Astrocyte (in vitro differentiated cells and primary cell): ENCODE measurements around the gene ATP13A4. TPM values are rescaled to one million over a fixed set of nuclear protein-coding genes. Genes with fewer than 3 reads are reported as not detected.

Experiments
- DNase-seq: peaks from one replicate; pipeline ENCODE4 v3.0.0-alpha.2; 2010; ENCODE audit warnings: low read depth
- FAIRE-seq: peaks from 2 replicates; lab custom pipeline; 2011; peaks lifted over from hg19 to GRCh38; lab: Jason Lieb, UNC
- H2AFZ ChIP-seq: 2 replicates; pipeline ENCODE4 v1.6.0; 2012; ENCODE audit warnings: low read depth, low read length, inconsistent platforms
- H3K27ac ChIP-seq: 2 replicates; pipeline ENCODE4 v1.5.1; 2011; ENCODE audit warnings: low read depth, low read length, inconsistent platforms
- H3K27me3 ChIP-seq: 2 replicates; pipeline ENCODE4 v1.6.0; 2011; ENCODE audit warnings: low read length, inconsistent platforms; ENCODE audit not compliant: insufficient read depth
- H3K36me3 ChIP-seq: 2 replicates; pipeline ENCODE4 v1.5.1; 2011; ENCODE audit warnings: low read length, inconsistent platforms; ENCODE audit not compliant: insufficient read depth
- H3K4me1 ChIP-seq: 2 replicates; pipeline ENCODE4 v1.5.1; 2011; ENCODE audit warnings: low read length, inconsistent platforms; ENCODE audit not compliant: insufficient read depth
- H3K4me2 ChIP-seq: 2 replicates; pipeline ENCODE4 v1.6.0; 2012; ENCODE audit warnings: low read length, inconsistent platforms
- H3K4me3 ChIP-seq: 2 replicates; pipeline ENCODE4 v1.5.1; 2011; ENCODE audit warnings: low read depth, mild to moderate bottlenecking, low read length, inconsistent platforms; ENCODE audit not compliant: insufficient read depth
- H3K79me2 ChIP-seq: 2 replicates; pipeline ENCODE4 v1.6.0; 2012; ENCODE audit warnings: mild to moderate bottlenecking, low read length, inconsistent platforms; ENCODE audit not compliant: insufficient read depth
- H3K9ac ChIP-seq: 2 replicates; pipeline ENCODE4 v1.6.0; 2012; ENCODE audit warnings: mild to moderate bottlenecking, low read length, inconsistent platforms
- H3K9me3 ChIP-seq: 2 replicates; pipeline ENCODE4 v1.5.1; 2012; ENCODE audit warnings: low read depth, mild to moderate bottlenecking, low read length, inconsistent platforms; ENCODE audit not compliant: insufficient read depth
- H4K20me1 ChIP-seq: 2 replicates; pipeline ENCODE4 v1.6.0; 2012; ENCODE audit warnings: low read length, inconsistent platforms; ENCODE audit not compliant: insufficient read depth
- H3K27ac Mint-ChIP-seq: one replicate; pipeline ENCODE4 v1.8.0; 2021; ENCODE audit warnings: mild to moderate bottlenecking, mixed read lengths; ENCODE audit not compliant: unreplicated experiment
- H3K27me3 Mint-ChIP-seq: one replicate; pipeline ENCODE4 v1.8.0; 2021; ENCODE audit warnings: low read depth, mixed read lengths; ENCODE audit not compliant: unreplicated experiment
- H3K36me3 Mint-ChIP-seq: one replicate; pipeline ENCODE4 v1.8.0; 2021; ENCODE audit warnings: low read depth, mixed read lengths; ENCODE audit not compliant: unreplicated experiment
- H3K4me1 Mint-ChIP-seq: one replicate; pipeline ENCODE4 v1.8.0; 2021; ENCODE audit warnings: low read depth, mixed read lengths; ENCODE audit not compliant: unreplicated experiment
- H3K4me3 Mint-ChIP-seq: one replicate; pipeline ENCODE4 v1.8.0; 2021; ENCODE audit warnings: mild to moderate bottlenecking, moderate library complexity, mixed read lengths; ENCODE audit not compliant: unreplicated experiment
- H3K9me3 Mint-ChIP-seq: one replicate; pipeline ENCODE4 v1.8.0; 2021; ENCODE audit warnings: mild to moderate bottlenecking, mixed read lengths; ENCODE audit not compliant: unreplicated experiment
- EZH2 ChIP-seq: IDR thresholded peaks from 2 replicates; pipeline ENCODE4 v1.6.1; 2012; ENCODE audit warnings: mild to moderate bottlenecking, low read length, inconsistent platforms; ENCODE audit not compliant: insufficient read depth
- total RNA-seq: library from RNA; stranded (reverse); gene quantifications from 2 replicates; pipeline ENCODE4 v1.2.1, GENCODE V29; 2021
- TF ChIP-seq, protein P1 (sequence below): IDR thresholded peaks from 2 replicates; pipeline ENCODE4 v1.5.1; 2011; ENCODE audit warnings: low read depth, mild to moderate bottlenecking, inconsistent platforms, low read length, moderate library complexity; ENCODE audit not compliant: insufficient read depth

Gene ATP13A4
- total RNA-seq, 1 donor from 2014 or later = 0.34 TPM

DNA sequence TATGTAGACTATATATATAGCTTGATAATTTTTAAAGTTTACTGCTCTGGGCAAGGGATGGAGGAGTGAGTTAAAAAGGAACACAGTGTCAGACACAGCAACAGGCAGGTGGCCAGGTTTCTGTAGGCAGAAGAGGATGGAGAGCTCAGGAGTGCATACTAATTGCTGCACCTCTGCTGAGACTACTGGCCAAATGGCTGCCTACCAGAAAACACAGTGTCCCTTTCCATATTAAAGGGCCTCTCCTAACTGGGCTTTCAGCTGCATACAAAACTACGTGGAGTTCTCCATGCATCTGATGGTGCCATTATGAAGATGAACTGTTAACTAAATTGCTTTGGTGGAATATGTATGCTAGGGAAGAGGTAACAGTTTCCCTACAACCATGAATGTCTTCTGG lies 1.8 kb downstream of the ATP13A4 start:
- H3K9ac ChIP-seq = no peak overlapping the region
- H4K20me1 ChIP-seq = no peaks in the 10 kb centered on the region
- no peaks in the 10 kb centered on the region for H3K9me3 ChIP-seq
- no peak overlapping the region for H3K27ac ChIP-seq
- no peak overlapping the region for H3K4me3 ChIP-seq
- no peak overlapping the region for H2AFZ ChIP-seq
- H3K36me3 ChIP-seq = no peaks in the 10 kb centered on the region
- no peaks in the 10 kb centered on the region for H3K79me2 ChIP-seq
- Mint-ChIP-seq H3K27ac (no peak overlapping the region), H3K27me3 (peaks cover 5% of the 10 kb centered on the region), H3K4me1 (no peaks in the 10 kb centered on the region), H3K36me3 (no peaks in the 10 kb centered on the region), H3K9me3 (no peaks in the 10 kb centered on the region), H3K4me3 (no peak overlapping the region)
- H3K4me2 ChIP-seq = no peak overlapping the region
- FAIRE-seq (no peak), DNase-seq (no peak)
- H3K4me1 ChIP-seq = no peaks in the 10 kb centered on the region
- TF ChIP-seq, protein P1, sequence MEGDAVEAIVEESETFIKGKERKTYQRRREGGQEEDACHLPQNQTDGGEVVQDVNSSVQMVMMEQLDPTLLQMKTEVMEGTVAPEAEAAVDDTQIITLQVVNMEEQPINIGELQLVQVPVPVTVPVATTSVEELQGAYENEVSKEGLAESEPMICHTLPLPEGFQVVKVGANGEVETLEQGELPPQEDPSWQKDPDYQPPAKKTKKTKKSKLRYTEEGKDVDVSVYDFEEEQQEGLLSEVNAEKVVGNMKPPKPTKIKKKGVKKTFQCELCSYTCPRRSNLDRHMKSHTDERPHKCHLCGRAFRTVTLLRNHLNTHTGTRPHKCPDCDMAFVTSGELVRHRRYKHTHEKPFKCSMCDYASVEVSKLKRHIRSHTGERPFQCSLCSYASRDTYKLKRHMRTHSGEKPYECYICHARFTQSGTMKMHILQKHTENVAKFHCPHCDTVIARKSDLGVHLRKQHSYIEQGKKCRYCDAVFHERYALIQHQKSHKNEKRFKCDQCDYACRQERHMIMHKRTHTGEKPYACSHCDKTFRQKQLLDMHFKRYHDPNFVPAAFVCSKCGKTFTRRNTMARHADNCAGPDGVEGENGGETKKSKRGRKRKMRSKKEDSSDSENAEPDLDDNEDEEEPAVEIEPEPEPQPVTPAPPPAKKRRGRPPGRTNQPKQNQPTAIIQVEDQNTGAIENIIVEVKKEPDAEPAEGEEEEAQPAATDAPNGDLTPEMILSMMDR = no peak
- TF ChIP-seq EZH2 = no peak
- H3K27me3 ChIP-seq = no peaks in the 10 kb centered on the region

DNA sequence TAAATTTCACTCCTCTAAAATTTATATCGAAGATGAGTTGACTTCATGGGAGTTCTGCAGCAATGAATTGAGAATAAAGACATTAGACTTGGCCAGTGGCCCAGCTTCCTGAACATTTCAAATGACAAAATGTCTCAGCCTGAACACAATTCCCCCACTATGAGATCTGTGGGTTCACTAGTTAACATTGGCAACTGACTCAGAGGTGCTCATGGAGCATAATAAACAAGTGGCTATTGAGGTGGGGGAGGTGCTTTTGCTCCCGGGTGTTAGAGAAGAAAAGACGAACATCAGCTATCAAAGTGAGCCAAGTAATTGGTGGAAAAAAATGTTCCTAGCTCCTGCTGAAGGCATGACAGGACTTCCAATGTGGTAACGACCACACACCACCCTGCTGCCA lies 6.3 kb downstream of the ATP13A4 start:
- H3K4me3 Mint-ChIP-seq = no peak overlapping the region
- H4K20me1 ChIP-seq = no peaks in the 10 kb centered on the region
- no peak overlapping the region for H3K9ac ChIP-seq
- DNase-seq (no peak), FAIRE-seq (no peak)
- H2AFZ ChIP-seq = peak overlapping the region; percentile 32
- H3K4me3 ChIP-seq = no peak overlapping the region
- H3K79me2 ChIP-seq = no peaks in the 10 kb centered on the region
- no peaks in the 10 kb centered on the region for H3K9me3 ChIP-seq
- H3K4me1 Mint-ChIP-seq = no peaks in the 10 kb centered on the region
- no peaks in the 10 kb centered on the region for H3K9me3 Mint-ChIP-seq
- no peaks in the 10 kb centered on the region for H3K4me1 ChIP-seq
- no peaks in the 10 kb centered on the region for H3K27me3 ChIP-seq
- H3K27ac Mint-ChIP-seq = no peak overlapping the region
- peak overlapping the region; percentile 3 for H3K4me2 ChIP-seq
- no peaks in the 10 kb centered on the region for H3K36me3 ChIP-seq
- TF ChIP-seq EZH2 = no peak
- TF ChIP-seq, protein P1 = no peak
- no peaks in the 10 kb centered on the region for H3K27me3 Mint-ChIP-seq
- peaks cover 1% of the 10 kb centered on the region for H3K36me3 Mint-ChIP-seq
- H3K27ac ChIP-seq = no peak overlapping the region

DNA sequence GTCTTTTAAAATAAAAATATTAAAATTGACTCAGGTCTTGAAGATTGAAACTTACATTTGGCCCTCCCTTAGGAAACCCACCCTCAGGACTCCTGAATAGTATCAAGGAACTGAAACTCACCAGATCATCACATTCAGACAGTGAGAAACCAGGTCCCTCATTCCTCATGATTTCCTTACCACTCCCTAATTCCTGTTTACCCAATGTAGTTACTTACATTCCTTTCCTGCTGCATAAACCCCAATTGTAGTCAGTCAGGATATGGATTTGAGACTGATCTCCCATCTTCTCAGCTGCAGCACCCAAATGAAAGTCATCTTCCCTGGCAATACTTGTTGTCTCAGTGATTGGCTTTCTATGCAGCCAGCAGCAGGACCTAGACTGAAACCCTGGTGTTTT lies 8.6 kb downstream of the ATP13A4 start:
- DNase-seq (no peak), FAIRE-seq (no peak)
- Histone ChIP-seq H3K36me3 (no peaks in the 10 kb centered on the region), H3K27me3 (no peaks in the 10 kb centered on the region), H3K4me3 (no peak overlapping the region), H3K9ac (no peak overlapping the region), H4K20me1 (no peaks in the 10 kb centered on the region), H3K9me3 (no peaks in the 10 kb centered on the region), H2AFZ (no peak overlapping the region), H3K4me2 (no peak overlapping the region), H3K27ac (no peak overlapping the region), H3K4me1 (no peaks in the 10 kb centered on the region), H3K79me2 (no peaks in the 10 kb centered on the region)
- Mint-ChIP-seq H3K36me3 (peaks cover 1% of the 10 kb centered on the region), H3K27ac (no peak overlapping the region), H3K9me3 (no peaks in the 10 kb centered on the region), H3K4me1 (no peaks in the 10 kb centered on the region), H3K4me3 (no peak overlapping the region), H3K27me3 (no peaks in the 10 kb centered on the region)
- TF ChIP-seq, protein P1 = no peak
- no peak for TF ChIP-seq EZH2
